ENCODE results near the gene ENDOG. TPM values are rescaled to one million over a fixed set of nuclear protein-coding genes. Genes with fewer than 3 reads are reported as not detected.
A peak's percentile ranks its signal among the peaks of the same experiment; 100 is the strongest.

ENDOG gene
- total and polyA plus RNA-seq, 2 experiments from 2014 or later: 18.9 to 32.6 TPM

GRCh38 chr9:128818839-128819715 is 777 bp downstream of the ENDOG start:
- peak overlapping the region; percentile 76 for H2AFZ ChIP-seq
- H3K4me2 ChIP-seq: peak overlapping the region; percentile 98
- DNase-seq (ENCODE audit: low spot score): peak; percentile 62
- H3K9me2 ChIP-seq (replicated peaks; ENCODE audit: insufficient read depth): no peaks in the 10 kb centered on the region
- H4K20me1 ChIP-seq (ENCODE audit: insufficient read depth, poor library complexity, severe bottlenecking): no peaks in the 10 kb centered on the region
- H3K27me3 ChIP-seq: no peaks in the 10 kb centered on the region
- no peak for TF ChIP-seq EZH2 (IDR thresholded peaks at IDR 0.05; ENCODE audit: borderline replicate concordance)
- TF ChIP-seq EZH2phosphoT487 (IDR thresholded peaks at IDR 0.05; ENCODE audit: low read depth, severe bottlenecking, unreplicated experiment): no peak
- TF ChIP-seq CTCF (IDR thresholded peaks at IDR 0.05; ENCODE audit: poor library complexity): no peak
- H3K79me2 ChIP-seq: peaks cover 3% of the 10 kb centered on the region
- no peaks in the 10 kb centered on the region for H3K36me3 ChIP-seq (replicated peaks; ENCODE audit: insufficient read depth, low read depth)
- no peak overlapping the region for H3K27ac ChIP-seq
- 13% methylated on average over 76 of the region's 90 CpGs for WGBS (ENCODE audit: low lambda C conversion rate, missing lambda C conversion rate)
- H3K9me3 ChIP-seq (ENCODE audit: low read depth): no peaks in the 10 kb centered on the region
- peak overlapping the region; percentile 67 for H3K4me3 ChIP-seq
- H3K4me1 ChIP-seq (ENCODE audit: insufficient read depth): peaks cover 7% of the 10 kb centered on the region

DNA sequence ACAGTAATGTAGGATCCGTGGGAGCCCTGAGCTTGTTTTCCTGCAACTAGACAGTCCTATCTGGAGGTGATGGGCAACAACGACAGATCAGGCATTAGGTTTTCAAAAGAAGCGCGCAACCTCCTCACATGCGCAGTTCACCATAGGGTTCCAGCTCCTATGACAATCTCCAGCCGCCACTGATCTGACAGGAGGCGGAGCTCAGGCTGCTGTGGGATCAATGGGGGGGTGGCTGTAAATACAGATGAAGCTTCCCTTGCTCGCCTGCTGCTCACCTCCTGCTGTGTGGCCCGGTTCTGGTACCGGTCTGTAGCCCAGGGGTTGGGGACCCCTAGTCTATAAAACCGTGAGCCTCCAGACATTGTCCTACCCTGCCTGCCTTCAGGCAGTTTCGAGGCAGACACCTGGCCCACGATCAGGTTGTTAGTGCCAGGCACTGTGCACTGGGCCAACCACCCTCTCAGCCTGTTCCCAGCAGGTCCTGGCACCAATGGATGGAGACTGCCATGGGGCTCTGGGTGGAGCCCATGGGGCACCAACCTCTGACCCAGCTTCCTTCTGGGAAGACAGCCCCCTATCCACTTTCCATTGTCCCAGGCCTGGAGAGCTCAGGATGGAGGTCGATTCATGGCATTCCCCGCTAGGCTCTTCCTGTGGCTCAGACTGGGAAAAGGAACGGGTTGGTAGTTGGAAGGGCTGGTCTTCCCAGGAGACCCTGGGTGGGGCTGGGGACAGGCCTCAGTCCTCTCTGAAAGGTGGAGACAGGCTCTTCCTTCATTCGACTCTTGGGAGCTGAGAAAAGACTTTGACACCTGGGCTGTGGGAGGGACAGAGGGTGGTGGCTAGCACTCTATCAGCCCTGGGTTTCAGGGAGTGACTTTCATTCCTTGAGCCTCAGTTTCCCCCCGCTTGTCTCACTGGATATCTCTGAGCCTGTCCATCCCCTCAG is 1.7 kb downstream of the ENDOG start:
- H4K20me1 ChIP-seq (ENCODE audit: insufficient read depth, poor library complexity, severe bottlenecking): no peaks in the 10 kb centered on the region
- H3K79me2 ChIP-seq: peaks cover 3% of the 10 kb centered on the region
- H3K27me3 ChIP-seq: no peaks in the 10 kb centered on the region
- H3K27ac ChIP-seq: no peak overlapping the region
- no peak overlapping the region for H3K4me3 ChIP-seq
- H3K4me1 ChIP-seq (ENCODE audit: insufficient read depth): peaks cover 7% of the 10 kb centered on the region
- no peaks in the 10 kb centered on the region for H3K36me3 ChIP-seq (replicated peaks; ENCODE audit: insufficient read depth, low read depth)
- H3K9me2 ChIP-seq (replicated peaks; ENCODE audit: insufficient read depth): no peaks in the 10 kb centered on the region
- no peaks in the 10 kb centered on the region for H3K9me3 ChIP-seq (ENCODE audit: low read depth)
- DNase-seq (ENCODE audit: low spot score): peak; percentile 64
- peak overlapping the region; percentile 98 for H3K4me2 ChIP-seq
- WGBS (ENCODE audit: low lambda C conversion rate, missing lambda C conversion rate): 56% methylated on average over 18 of the region's 18 CpGs
- TF ChIP-seq EZH2 (IDR thresholded peaks at IDR 0.05; ENCODE audit: borderline replicate concordance) (no peak), EZH2phosphoT487 (IDR thresholded peaks at IDR 0.05; ENCODE audit: low read depth, severe bottlenecking, unreplicated experiment) (no peak), CTCF (IDR thresholded peaks at IDR 0.05; ENCODE audit: poor library complexity) (no peak)
- H2AFZ ChIP-seq: no peak overlapping the region

- Histone ChIP-seq H3K4me3 (no peak overlapping the region), H3K9me2 (replicated peaks; ENCODE audit: insufficient read depth) (no peaks in the 10 kb centered on the region), H3K79me2 (peaks cover 3% of the 10 kb centered on the region), H3K27me3 (no peaks in the 10 kb centered on the region), H4K20me1 (ENCODE audit: insufficient read depth, poor library complexity, severe bottlenecking) (no peaks in the 10 kb centered on the region), H3K4me1 (ENCODE audit: insufficient read depth) (peaks cover 7% of the 10 kb centered on the region), H2AFZ (no peak overlapping the region), H3K9me3 (ENCODE audit: low read depth) (no peaks in the 10 kb centered on the region), H3K4me2 (no peak overlapping the region), H3K27ac (no peak overlapping the region), H3K36me3 (replicated peaks; ENCODE audit: insufficient read depth, low read depth) (no peaks in the 10 kb centered on the region)
- 92% methylated on average over 24 of the region's 24 CpGs for WGBS (ENCODE audit: low lambda C conversion rate, missing lambda C conversion rate)
- TF ChIP-seq EZH2phosphoT487 (IDR thresholded peaks at IDR 0.05; ENCODE audit: low read depth, severe bottlenecking, unreplicated experiment): no peak
- no peak for TF ChIP-seq EZH2 (IDR thresholded peaks at IDR 0.05; ENCODE audit: borderline replicate concordance)
- no peak for TF ChIP-seq CTCF (IDR thresholded peaks at IDR 0.05; ENCODE audit: poor library complexity)
- DNase-seq (ENCODE audit: low spot score): no peak
These were observed 2.6 kb downstream of the ENDOG start for GRCh38 chr9:128820665-128821583.
